SU-DHL-6 (cell line): ENCODE measurements around the gene DUSP16.

Experiments used
- H2AFZ ChIP-seq: fragments of 200-600 bp; sonication (generic); 2 replicates; pipeline ENCODE4 v1.6.1; 2014; ENCODE audit warnings: low read depth, mild to moderate bottlenecking, moderate library complexity, mixed read lengths, antibody characterized with exemption, low read length; ENCODE audit not compliant: severe bottlenecking
- H3F3A ChIP-seq: fragments of 200-600 bp; shearing (Covaris generic); 2 replicates; pipeline ENCODE4 v1.6.0; 2016; ENCODE audit warnings: antibody characterized with exemption, mild to moderate bottlenecking; ENCODE audit not compliant: insufficient read depth
- H3K27ac ChIP-seq: fragments of 200-600 bp; sonication (generic); 2 replicates; pipeline ENCODE4 v1.5.1; 2016; ENCODE audit warnings: low read depth, mild to moderate bottlenecking, low read length, moderate library complexity, mixed read lengths
- H3K27me3 ChIP-seq: fragments of 200-600 bp; sonication (generic), shearing (Covaris generic); 2 replicates; pipeline ENCODE4 v1.6.0; 2014; ENCODE audit warnings: mild to moderate bottlenecking, low read length
- H3K36me3 ChIP-seq: fragments of 200-600 bp; sonication (generic); 2 replicates; pipeline ENCODE4 v1.6.1; 2014; ENCODE audit warnings: mild to moderate bottlenecking, low read length, mixed read lengths
- H3K4me2 ChIP-seq: fragments of 300-600, 200-600 bp; shearing (Covaris generic), sonication (generic); 2 replicates; pipeline ENCODE4 v1.6.0; 2014; ENCODE audit warnings: low read length, low read depth, mild to moderate bottlenecking; ENCODE audit not compliant: poor library complexity, severe bottlenecking
- H3K4me3 ChIP-seq: fragments of 200-600 bp; sonication (generic); 2 replicates; pipeline ENCODE4 v1.5.1; 2014; ENCODE audit warnings: antibody characterized with exemption, low read length, mild to moderate bottlenecking, mixed read lengths; ENCODE audit not compliant: insufficient read depth, poor library complexity, severe bottlenecking
- H3K79me2 ChIP-seq: fragments of 200-600 bp; sonication (generic); 2 replicates; pipeline ENCODE4 v1.6.1; 2014; ENCODE audit warnings: mild to moderate bottlenecking, low read length, moderate library complexity; ENCODE audit not compliant: insufficient read depth
- H3K9ac ChIP-seq: fragments of 200-600 bp; sonication (generic); 2 replicates; pipeline ENCODE4 v1.7.0; 2014; ENCODE audit warnings: mild to moderate bottlenecking, low read length
- H3K9me2 ChIP-seq: fragments of 200-600 bp; sonication (generic); replicated peaks from 2 replicates; pipeline ENCODE4 v1.6.1; 2014; ENCODE audit warnings: low read length; ENCODE audit not compliant: insufficient read depth
- H3K9me3 ChIP-seq: fragments of 200-600 bp; sonication (generic); 2 replicates; pipeline ENCODE4 v1.6.1; 2014; ENCODE audit warnings: low read length, mixed read lengths; ENCODE audit not compliant: insufficient read depth
- H4K20me1 ChIP-seq: fragments of 200-600 bp; sonication (generic); 2 replicates; pipeline ENCODE4 v1.6.1; 2014; ENCODE audit warnings: low read depth, mild to moderate bottlenecking, antibody characterized with exemption, low read length, moderate library complexity, mixed read lengths
- CTCF ChIP-seq: fragments of 200-600 bp; sonication (generic); IDR thresholded peaks from one replicate; pipeline ENCODE4 v1.5.1; 2017; ENCODE audit warnings: antibody characterized with exemption, mild to moderate bottlenecking, low read length, moderate library complexity; ENCODE audit not compliant: insufficient read depth, poor library complexity, severe bottlenecking
- EZH2phosphoT487 ChIP-seq: fragments of 200-600 bp; sonication (generic), shearing (Covaris generic); conservative IDR thresholded peaks from 2 replicates; pipeline ENCODE4 v1.6.1; 2018; ENCODE audit warnings: mild to moderate bottlenecking, antibody characterized with exemption, low read length, moderate library complexity, mixed read lengths

The DUSP16 gene

GRCh38 chr12:12498210-12498609 is 64.5 kb downstream of the DUSP16 start:
- H3K27me3 ChIP-seq, result no peaks in the 10 kb centered on the region
- no peaks in the 10 kb centered on the region for H4K20me1 ChIP-seq
- no peaks in the 10 kb centered on the region for H3K36me3 ChIP-seq
- H3F3A ChIP-seq, result no peaks in the 10 kb centered on the region
- H3K27ac ChIP-seq, result no peak overlapping the region
- TF ChIP-seq CTCF (no peak), EZH2phosphoT487 (no peak)
- no peak overlapping the region for H3K4me3 ChIP-seq
- H3K4me2 ChIP-seq, result no peak overlapping the region
- no peak overlapping the region for H3K9ac ChIP-seq
- no peaks in the 10 kb centered on the region for H3K9me2 ChIP-seq
- no peaks in the 10 kb centered on the region for H3K9me3 ChIP-seq
- no peaks in the 10 kb centered on the region for H3K79me2 ChIP-seq
- no peak overlapping the region for H2AFZ ChIP-seq

GRCh38 chr12:12495536-12495935 is 67.1 kb downstream of the DUSP16 start:
- H3K9me3 ChIP-seq, result no peaks in the 10 kb centered on the region
- no peaks in the 10 kb centered on the region for H3K9me2 ChIP-seq
- no peak overlapping the region for H3K4me2 ChIP-seq
- no peaks in the 10 kb centered on the region for H3F3A ChIP-seq
- no peaks in the 10 kb centered on the region for H4K20me1 ChIP-seq
- no peak overlapping the region for H3K4me3 ChIP-seq
- TF ChIP-seq CTCF (no peak), EZH2phosphoT487 (no peak)
- H2AFZ ChIP-seq, result no peak overlapping the region
- H3K27ac ChIP-seq, result no peak overlapping the region
- H3K36me3 ChIP-seq, result no peaks in the 10 kb centered on the region
- no peaks in the 10 kb centered on the region for H3K79me2 ChIP-seq
- H3K27me3 ChIP-seq, result no peaks in the 10 kb centered on the region
- H3K9ac ChIP-seq, result no peak overlapping the region

GRCh38 chr12:12492547-12492946 is 70.1 kb downstream of the DUSP16 start:
- no peaks in the 10 kb centered on the region for H3K36me3 ChIP-seq
- no peaks in the 10 kb centered on the region for H3K79me2 ChIP-seq
- no peak overlapping the region for H3K4me2 ChIP-seq
- no peak overlapping the region for H3K9ac ChIP-seq
- H3K9me3 ChIP-seq, result no peaks in the 10 kb centered on the region
- no peaks in the 10 kb centered on the region for H4K20me1 ChIP-seq
- no peak overlapping the region for H3K27ac ChIP-seq
- H3K4me3 ChIP-seq, result no peak overlapping the region
- no peak overlapping the region for H2AFZ ChIP-seq
- no peaks in the 10 kb centered on the region for H3K27me3 ChIP-seq
- no peaks in the 10 kb centered on the region for H3K9me2 ChIP-seq
- TF ChIP-seq EZH2phosphoT487, result no peak
- no peak for TF ChIP-seq CTCF
- H3F3A ChIP-seq, result no peaks in the 10 kb centered on the region
